Sigmoid colon (tissue), 4 donors: ENCODE results near the gene GDF3.
"Not testable (repeated sequence)": the region's sequence is repeated elsewhere in the genome, so short reads cannot be mapped to it uniquely, and the experiment has no call there.

Experiments used
- EP300 ChIP-seq, 4 donors: sonication (generic); formaldehyde crosslinking; IDR thresholded peaks; one replicate each; pipeline ENCODE4 v1.6.1; 2017; ENCODE audit warnings: antibody characterized with exemption in 4 of 4
- POLR2A ChIP-seq, 2 donors: fragments of 450-650 bp; IDR thresholded peaks; one replicate each; pipeline ENCODE4 v1.6.1; 2016; ENCODE audit warnings: antibody characterized with exemption in 2 of 2, mild to moderate bottlenecking in 2 of 2, moderate library complexity in 2 of 2
- POLR2AphosphoS5 ChIP-seq, 4 donors: sonication (generic); formaldehyde crosslinking; IDR thresholded peaks; one replicate each; pipeline ENCODE4 v1.6.1; 2017; ENCODE audit warnings: antibody characterized with exemption in 4 of 4
- TF ChIP-seq, protein P1 (sequence below), 4 experiments: fragments of 450-650 bp in 3 of 4; fragments of 200-600 bp in 1 of 4; IDR thresholded peaks; one replicate each; pipeline ENCODE4 v1.5.1; 2016 to 2019; ENCODE audit warnings: antibody characterized with exemption in 4 of 4, mild to moderate bottlenecking in 3 of 4, moderate library complexity in 2 of 4

DNA sequence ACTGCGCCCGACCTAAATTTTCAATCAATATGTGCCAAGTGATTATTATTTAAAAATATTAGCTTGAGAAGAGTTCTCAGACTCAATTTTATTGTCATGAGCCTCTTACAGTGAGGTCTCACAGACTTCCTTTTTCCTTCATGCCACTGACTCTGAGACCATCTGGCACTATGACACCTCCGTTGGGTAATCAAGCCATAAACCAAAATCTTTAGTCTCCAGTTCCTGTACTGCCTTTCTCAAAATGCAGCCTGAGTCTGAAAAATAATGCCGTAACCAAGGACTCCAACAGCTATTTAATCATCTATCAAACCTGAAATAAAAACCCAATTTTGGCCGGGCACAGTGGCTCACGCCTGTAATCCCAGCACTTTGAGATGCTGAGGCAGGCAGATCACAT, 20.1 kb downstream of the GDF3 start:
- TF ChIP-seq, protein P1, sequence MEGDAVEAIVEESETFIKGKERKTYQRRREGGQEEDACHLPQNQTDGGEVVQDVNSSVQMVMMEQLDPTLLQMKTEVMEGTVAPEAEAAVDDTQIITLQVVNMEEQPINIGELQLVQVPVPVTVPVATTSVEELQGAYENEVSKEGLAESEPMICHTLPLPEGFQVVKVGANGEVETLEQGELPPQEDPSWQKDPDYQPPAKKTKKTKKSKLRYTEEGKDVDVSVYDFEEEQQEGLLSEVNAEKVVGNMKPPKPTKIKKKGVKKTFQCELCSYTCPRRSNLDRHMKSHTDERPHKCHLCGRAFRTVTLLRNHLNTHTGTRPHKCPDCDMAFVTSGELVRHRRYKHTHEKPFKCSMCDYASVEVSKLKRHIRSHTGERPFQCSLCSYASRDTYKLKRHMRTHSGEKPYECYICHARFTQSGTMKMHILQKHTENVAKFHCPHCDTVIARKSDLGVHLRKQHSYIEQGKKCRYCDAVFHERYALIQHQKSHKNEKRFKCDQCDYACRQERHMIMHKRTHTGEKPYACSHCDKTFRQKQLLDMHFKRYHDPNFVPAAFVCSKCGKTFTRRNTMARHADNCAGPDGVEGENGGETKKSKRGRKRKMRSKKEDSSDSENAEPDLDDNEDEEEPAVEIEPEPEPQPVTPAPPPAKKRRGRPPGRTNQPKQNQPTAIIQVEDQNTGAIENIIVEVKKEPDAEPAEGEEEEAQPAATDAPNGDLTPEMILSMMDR (IDR thresholded peaks at IDR 0.05), result not testable (repeated sequence)
- TF ChIP-seq POLR2AphosphoS5, POLR2A, EP300 (IDR thresholded peaks at IDR 0.05): not testable (repeated sequence)
